Tibial nerve (tissue), 4 donors: Measurements from ENCODE around the gene STON1.

Experiments used
- CTCF ChIP-seq, 5 experiments: fragments of 200-600 bp in 3 of 5; fragments of 450-650 bp in 2 of 5; sonication (generic) in 3 of 5; IDR thresholded peaks; one replicate each; pipeline ENCODE4 v1.5.1; 2016 to 2019; ENCODE audit warnings: antibody characterized with exemption in 5 of 5, mild to moderate bottlenecking in 3 of 5, moderate library complexity in 2 of 5
- EP300 ChIP-seq, 2 donors: sonication (generic); formaldehyde crosslinking; IDR thresholded peaks; one replicate each; pipeline ENCODE4 v1.6.1; 2017; ENCODE audit warnings: antibody characterized with exemption in 2 of 2, mild to moderate bottlenecking in 1 of 2
- POLR2A ChIP-seq, 2 donors: fragments of 450-650 bp; IDR thresholded peaks; one replicate each; pipeline ENCODE4 v1.6.1; 2017; ENCODE audit warnings: antibody characterized with exemption in 2 of 2, mild to moderate bottlenecking in 2 of 2, moderate library complexity in 2 of 2

GRCh38 chr2:48638261-48638660 is 108.3 kb downstream of the STON1 start:
- TF ChIP-seq CTCF (IDR thresholded peaks at IDR 0.05) (no peak), EP300 (IDR thresholded peaks at IDR 0.05) (no peak), POLR2A (IDR thresholded peaks at IDR 0.05) (no peak)
